Subcutaneous abdominal adipose tissue (tissue), 5 donors: ENCODE results near the gene UGT1A10.

ENCODE experiments used
- H3K27ac ChIP-seq: one replicate; pipeline ENCODE4 v1.7.0; 2013; ENCODE audit warnings: low read depth, mild to moderate bottlenecking, inconsistent platforms, low read length, moderate library complexity
- H3K27me3 ChIP-seq, 5 donors: one replicate each; pipeline ENCODE4 v1.7.0; 2013; ENCODE audit warnings: low read length in 5 of 5, inconsistent platforms in 1 of 5; ENCODE audit not compliant: control insufficient read depth in 5 of 5, insufficient read depth in 4 of 5
- H3K36me3 ChIP-seq, 5 donors: one replicate each; pipeline ENCODE4 v1.7.0; 2013; ENCODE audit warnings: low read length in 5 of 5; ENCODE audit not compliant: control insufficient read depth in 5 of 5, insufficient read depth in 5 of 5
- H3K4me1 ChIP-seq, 5 donors: one replicate each; pipeline ENCODE4 v1.7.0; 2013; ENCODE audit warnings: low read length in 5 of 5, mild to moderate bottlenecking in 3 of 5, moderate library complexity in 1 of 5; ENCODE audit not compliant: control insufficient read depth in 5 of 5, insufficient read depth in 5 of 5
- H3K4me3 ChIP-seq, 5 donors: one replicate each; pipeline ENCODE4 v1.7.0; 2013; ENCODE audit warnings: low read length in 5 of 5, low read depth in 1 of 5
- H3K9ac ChIP-seq, 5 donors: one replicate each; pipeline ENCODE4 v1.7.0; 2013; ENCODE audit warnings: low read length in 5 of 5, mild to moderate bottlenecking in 4 of 5, moderate library complexity in 3 of 5
- H3K9me3 ChIP-seq, 5 donors: one replicate each; pipeline ENCODE4 v1.7.0; 2013; ENCODE audit warnings: low read length in 5 of 5; ENCODE audit not compliant: control insufficient read depth in 5 of 5
- donor health status: healthy.
- donor health status: healthy.
- donor health status: healthy.
- donor health status: healthy.
- donor health status: healthy.

The UGT1A10 gene

GRCh38 chr2:233817995-233818638 lies 181.9 kb downstream of the UGT1A10 start:
- Histone ChIP-seq H3K27me3 (no peaks in the 10 kb centered on the region), H3K27ac (no peak overlapping the region), H3K9me3 (peaks cover 0 to 3% (median 0%) of the 10 kb centered on the region in 5 donors)

GRCh38 chr2:233818639-233819621 lies 182.7 kb downstream of the UGT1A10 start:
- Histone ChIP-seq H3K27ac (no peak overlapping the region), H3K4me1 (peaks cover 0 to 35% (median 17%) of the 10 kb centered on the region in 5 donors), H3K27me3 (no peaks in the 10 kb centered on the region), H3K9ac (no peak overlapping the region), H3K9me3 (peaks cover 0 to 3% (median 0%) of the 10 kb centered on the region in 5 donors), H3K4me3 (no peak overlapping the region), H3K36me3 (no peaks in the 10 kb centered on the region)

More at GRCh38 chr2:233817995-233818638, 181.9 kb downstream of the UGT1A10 start:
- H3K36me3 ChIP-seq = no peaks in the 10 kb centered on the region
- no peak overlapping the region for H3K9ac ChIP-seq
- peaks cover 0 to 28% (median 17%) of the 10 kb centered on the region in 5 donors for H3K4me1 ChIP-seq
- H3K4me3 ChIP-seq = no peak overlapping the region

DNA sequence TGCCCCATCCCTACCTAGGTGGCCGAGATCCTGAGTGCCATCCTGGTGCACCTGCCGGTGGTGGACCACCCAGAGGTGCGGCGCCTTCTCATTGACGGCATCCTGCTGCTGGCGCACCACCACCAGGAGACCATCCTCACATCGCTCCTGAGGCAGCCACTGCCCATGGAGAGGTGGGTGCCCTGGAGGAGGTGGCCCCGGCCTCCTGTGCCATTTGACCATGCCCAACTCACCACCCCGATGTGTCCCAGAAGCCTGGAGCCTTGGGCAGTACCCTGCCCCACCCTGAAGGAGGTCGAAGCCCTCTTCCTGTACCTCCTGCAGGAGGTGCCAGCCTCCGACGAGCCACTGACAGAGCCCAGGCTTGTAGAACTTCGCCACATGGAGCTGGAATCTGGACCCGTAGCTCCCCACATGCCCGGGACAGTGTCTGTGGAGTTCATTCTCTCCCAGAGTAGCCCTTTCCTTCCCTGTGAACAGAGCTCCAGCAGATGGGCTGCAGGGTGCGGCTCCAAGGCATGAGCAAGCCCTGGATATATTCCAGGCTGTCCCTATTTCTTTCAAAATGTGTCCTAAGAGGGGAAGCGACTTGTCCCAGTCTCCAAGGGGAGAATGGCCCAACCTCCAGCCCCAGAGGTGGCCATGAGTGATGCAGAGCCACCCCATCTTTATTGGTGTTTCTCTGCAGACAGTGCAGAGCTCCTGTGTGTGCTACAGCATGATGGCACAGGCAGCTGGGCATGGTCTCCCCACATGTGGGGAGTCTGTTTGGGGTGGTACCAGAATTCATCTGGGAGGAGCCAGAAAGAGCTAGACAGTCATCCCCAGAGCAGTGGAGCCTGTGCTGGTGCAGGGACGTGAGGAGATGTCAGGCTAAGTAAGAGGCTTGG lies 183.9 kb downstream of the UGT1A10 start:
- H3K9ac ChIP-seq = no peak overlapping the region
- no peak overlapping the region for H3K4me3 ChIP-seq
- H3K36me3 ChIP-seq = no peaks in the 10 kb centered on the region
- no peak overlapping the region for H3K27ac ChIP-seq
- H3K4me1 ChIP-seq = peaks cover 0 to 35% (median 17%) of the 10 kb centered on the region in 5 donors
- H3K27me3 ChIP-seq = no peaks in the 10 kb centered on the region
- H3K9me3 ChIP-seq = peaks cover 0 to 3% (median 0%) of the 10 kb centered on the region in 5 donors

- Histone ChIP-seq H3K27me3 (no peaks in the 10 kb centered on the region), H3K4me3 (no peak overlapping the region), H3K36me3 (no peaks in the 10 kb centered on the region), H3K9me3 (peaks cover 0 to 3% (median 0%) of the 10 kb centered on the region in 5 donors), H3K4me1 (peaks cover 0 to 35% (median 17%) of the 10 kb centered on the region in 5 donors), H3K9ac (no peak overlapping the region), H3K27ac (no peak overlapping the region)
Observed at GRCh38 chr2:233820774-233821105, 184.5 kb downstream of the UGT1A10 start.

DNA sequence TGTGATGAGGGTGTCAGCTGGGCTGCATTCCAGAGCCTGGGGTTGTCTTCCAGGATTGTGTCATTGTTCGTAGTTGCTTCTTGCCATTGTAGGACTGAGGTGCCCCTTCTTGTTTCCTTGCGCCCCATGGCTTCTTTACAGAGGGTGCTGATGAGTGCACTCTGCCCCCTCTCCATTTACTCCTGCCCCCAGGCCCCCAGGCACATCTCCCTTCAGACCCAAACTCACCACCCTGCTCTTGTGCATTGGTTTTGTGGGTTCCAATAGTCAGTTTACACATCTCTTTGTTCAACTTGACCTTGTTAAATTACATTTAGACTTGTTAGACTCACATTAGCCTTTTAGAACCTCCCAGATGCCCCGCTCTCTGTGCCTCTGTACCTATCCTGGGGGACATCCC lies 184.9 kb downstream of the UGT1A10 start:
- Histone ChIP-seq H3K4me1 (peaks cover 0 to 35% (median 17%) of the 10 kb centered on the region in 5 donors), H3K9ac (no peak overlapping the region)

GRCh38 chr2:233821709-233822100 lies 185.5 kb downstream of the UGT1A10 start:
- Histone ChIP-seq H3K4me3 (no peak overlapping the region), H3K27me3 (no peaks in the 10 kb centered on the region), H3K4me1 (peaks cover 0 to 31% (median 13%) of the 10 kb centered on the region in 5 donors)

More for the DNA sequence above, 184.9 kb downstream of the UGT1A10 start:
- Histone ChIP-seq H3K4me3 (no peak overlapping the region), H3K27ac (no peak overlapping the region), H3K36me3 (no peaks in the 10 kb centered on the region), H3K9me3 (peaks cover 0 to 3% (median 0%) of the 10 kb centered on the region in 5 donors), H3K27me3 (no peaks in the 10 kb centered on the region)

GRCh38 chr2:233822101-233822771 lies 186.0 kb downstream of the UGT1A10 start:
- Histone ChIP-seq H3K36me3 (no peaks in the 10 kb centered on the region), H3K9me3 (no peaks in the 10 kb centered on the region), H3K27ac (no peak overlapping the region), H3K4me1 (peaks cover 0 to 25% (median 8%) of the 10 kb centered on the region in 5 donors), H3K9ac (no peak overlapping the region), H3K4me3 (no peak overlapping the region), H3K27me3 (no peaks in the 10 kb centered on the region)

More at GRCh38 chr2:233821709-233822100, 185.5 kb downstream of the UGT1A10 start:
- no peak overlapping the region for H3K27ac ChIP-seq
- no peaks in the 10 kb centered on the region for H3K9me3 ChIP-seq
- no peak overlapping the region for H3K9ac ChIP-seq
- H3K36me3 ChIP-seq = no peaks in the 10 kb centered on the region
